GM23338 (cell line): ENCODE results near the gene ZFP36.

Source experiments
- EZH2 ChIP-seq: fragments of 200-600 bp; sonication (generic); IDR thresholded peaks from one replicate; pipeline ENCODE4 v1.8.0; 2017; ENCODE audit warnings: antibody characterized with exemption, mild to moderate bottlenecking, low read depth; ENCODE audit not compliant: unreplicated experiment
- POLR2AphosphoS5 ChIP-seq: IDR thresholded peaks from 2 replicates; pipeline ENCODE4 v1.6.1; 2016; ENCODE audit warnings: antibody characterized with exemption, low read depth
- TF ChIP-seq, protein P1 (sequence below): IDR thresholded peaks from one replicate; pipeline ENCODE4 v1.6.1; 2018; ENCODE audit warnings: antibody characterized with exemption; ENCODE audit not compliant: unreplicated experiment
- TF ChIP-seq, protein P2 (sequence below), 2 experiments: fragments of 200-600 bp in 1 of 2; sonication (generic) in 1 of 2; conservative IDR thresholded peaks; 2 replicates each; pipeline versions ENCODE4 v1.5.1 to v1.6.1; 2016 to 2017; ENCODE audit warnings: antibody characterized with exemption in 2 of 2, low read depth in 2 of 2, mild to moderate bottlenecking in 2 of 2, moderate library complexity in 1 of 2

DNA sequence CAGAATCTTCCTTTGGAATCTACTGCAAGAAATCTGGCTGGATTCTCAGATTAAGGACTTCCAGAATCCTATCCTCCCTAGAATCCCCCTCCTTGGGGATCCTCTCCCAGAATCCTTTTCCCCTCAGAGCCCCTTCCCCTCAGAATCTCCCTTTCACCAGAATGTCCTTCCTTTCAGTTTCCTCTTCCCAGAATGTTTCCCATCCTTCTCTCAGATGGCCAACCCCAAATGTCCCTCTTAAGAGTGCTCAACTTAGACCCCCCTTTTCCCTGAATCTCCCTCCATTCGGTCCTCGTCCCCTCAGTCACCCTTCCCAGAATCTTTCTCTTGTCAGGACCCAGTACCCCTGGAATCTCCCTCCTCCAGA is 29.7 kb downstream of the ZFP36 start:
- TF ChIP-seq, protein P1, sequence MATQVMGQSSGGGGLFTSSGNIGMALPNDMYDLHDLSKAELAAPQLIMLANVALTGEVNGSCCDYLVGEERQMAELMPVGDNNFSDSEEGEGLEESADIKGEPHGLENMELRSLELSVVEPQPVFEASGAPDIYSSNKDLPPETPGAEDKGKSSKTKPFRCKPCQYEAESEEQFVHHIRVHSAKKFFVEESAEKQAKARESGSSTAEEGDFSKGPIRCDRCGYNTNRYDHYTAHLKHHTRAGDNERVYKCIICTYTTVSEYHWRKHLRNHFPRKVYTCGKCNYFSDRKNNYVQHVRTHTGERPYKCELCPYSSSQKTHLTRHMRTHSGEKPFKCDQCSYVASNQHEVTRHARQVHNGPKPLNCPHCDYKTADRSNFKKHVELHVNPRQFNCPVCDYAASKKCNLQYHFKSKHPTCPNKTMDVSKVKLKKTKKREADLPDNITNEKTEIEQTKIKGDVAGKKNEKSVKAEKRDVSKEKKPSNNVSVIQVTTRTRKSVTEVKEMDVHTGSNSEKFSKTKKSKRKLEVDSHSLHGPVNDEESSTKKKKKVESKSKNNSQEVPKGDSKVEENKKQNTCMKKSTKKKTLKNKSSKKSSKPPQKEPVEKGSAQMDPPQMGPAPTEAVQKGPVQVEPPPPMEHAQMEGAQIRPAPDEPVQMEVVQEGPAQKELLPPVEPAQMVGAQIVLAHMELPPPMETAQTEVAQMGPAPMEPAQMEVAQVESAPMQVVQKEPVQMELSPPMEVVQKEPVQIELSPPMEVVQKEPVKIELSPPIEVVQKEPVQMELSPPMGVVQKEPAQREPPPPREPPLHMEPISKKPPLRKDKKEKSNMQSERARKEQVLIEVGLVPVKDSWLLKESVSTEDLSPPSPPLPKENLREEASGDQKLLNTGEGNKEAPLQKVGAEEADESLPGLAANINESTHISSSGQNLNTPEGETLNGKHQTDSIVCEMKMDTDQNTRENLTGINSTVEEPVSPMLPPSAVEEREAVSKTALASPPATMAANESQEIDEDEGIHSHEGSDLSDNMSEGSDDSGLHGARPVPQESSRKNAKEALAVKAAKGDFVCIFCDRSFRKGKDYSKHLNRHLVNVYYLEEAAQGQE, result no peak
- TF ChIP-seq, protein P2, sequence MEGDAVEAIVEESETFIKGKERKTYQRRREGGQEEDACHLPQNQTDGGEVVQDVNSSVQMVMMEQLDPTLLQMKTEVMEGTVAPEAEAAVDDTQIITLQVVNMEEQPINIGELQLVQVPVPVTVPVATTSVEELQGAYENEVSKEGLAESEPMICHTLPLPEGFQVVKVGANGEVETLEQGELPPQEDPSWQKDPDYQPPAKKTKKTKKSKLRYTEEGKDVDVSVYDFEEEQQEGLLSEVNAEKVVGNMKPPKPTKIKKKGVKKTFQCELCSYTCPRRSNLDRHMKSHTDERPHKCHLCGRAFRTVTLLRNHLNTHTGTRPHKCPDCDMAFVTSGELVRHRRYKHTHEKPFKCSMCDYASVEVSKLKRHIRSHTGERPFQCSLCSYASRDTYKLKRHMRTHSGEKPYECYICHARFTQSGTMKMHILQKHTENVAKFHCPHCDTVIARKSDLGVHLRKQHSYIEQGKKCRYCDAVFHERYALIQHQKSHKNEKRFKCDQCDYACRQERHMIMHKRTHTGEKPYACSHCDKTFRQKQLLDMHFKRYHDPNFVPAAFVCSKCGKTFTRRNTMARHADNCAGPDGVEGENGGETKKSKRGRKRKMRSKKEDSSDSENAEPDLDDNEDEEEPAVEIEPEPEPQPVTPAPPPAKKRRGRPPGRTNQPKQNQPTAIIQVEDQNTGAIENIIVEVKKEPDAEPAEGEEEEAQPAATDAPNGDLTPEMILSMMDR (conservative IDR thresholded peaks at IDR 0.05; ENCODE audit: low read depth in 2 of 2), result no peak
- no peak for TF ChIP-seq EZH2
- TF ChIP-seq POLR2AphosphoS5, result no peak
